Measurements from ENCODE around the gene IFT122. TPM values are rescaled to one million over a fixed set of nuclear protein-coding genes. Genes with fewer than 3 reads are reported as not detected.

Gene IFT122
- total RNA-seq, 1 donor = 19.9 TPM

- TF ChIP-seq CTCF (IDR thresholded peaks at IDR 0.05; ENCODE audit: insufficient read depth, low read depth, low read length) = no peak
- DNase-seq (ENCODE audit: low read depth) = no peak
- H3K4me3 ChIP-seq (ENCODE audit: low read depth, low read length) = no peak within 1 kb of the TSS
Measured at GRCh38 chr3:129528589-129529100, 88.6 kb downstream of the IFT122 start, which contains the start of gene RHO. Gene RHO (plus strand): TSS chr3:129528639. CDS start chr3:129528734, 95 bp downstream.

- H3K4me3 ChIP-seq (ENCODE audit: low read depth, low read length) = no peak overlapping the region
- DNase-seq (ENCODE audit: low read depth) = no peak
- no peak for TF ChIP-seq CTCF (IDR thresholded peaks at IDR 0.05; ENCODE audit: insufficient read depth, low read depth, low read length)
Measured at GRCh38 chr3:129529436-129530210, 89.6 kb downstream of the IFT122 start.

GRCh38 chr3:129530251-129530791, 90.3 kb downstream of the IFT122 start:
- DNase-seq (ENCODE audit: low read depth) = peak; percentile 30
- no peak for TF ChIP-seq CTCF (IDR thresholded peaks at IDR 0.05; ENCODE audit: insufficient read depth, low read depth, low read length)
- no peak overlapping the region for H3K4me3 ChIP-seq (ENCODE audit: low read depth, low read length)

GRCh38 chr3:129530821-129531220, 90.8 kb downstream of the IFT122 start:
- TF ChIP-seq CTCF (IDR thresholded peaks at IDR 0.05; ENCODE audit: insufficient read depth, low read depth, low read length) = no peak
- no peak overlapping the region for H3K4me3 ChIP-seq (ENCODE audit: low read depth, low read length)
- no peak for DNase-seq (ENCODE audit: low read depth)

GRCh38 chr3:129531699-129532098, 91.7 kb downstream of the IFT122 start:
- no peak for TF ChIP-seq CTCF (IDR thresholded peaks at IDR 0.05; ENCODE audit: insufficient read depth, low read depth, low read length)
- no peak overlapping the region for H3K4me3 ChIP-seq (ENCODE audit: low read depth, low read length)
- DNase-seq (ENCODE audit: low read depth) = no peak

GRCh38 chr3:129532261-129532660, 92.2 kb downstream of the IFT122 start:
- no peak for DNase-seq (ENCODE audit: low read depth)
- TF ChIP-seq CTCF (IDR thresholded peaks at IDR 0.05; ENCODE audit: insufficient read depth, low read depth, low read length) = no peak
- no peak overlapping the region for H3K4me3 ChIP-seq (ENCODE audit: low read depth, low read length)

All from fibroblast of villous mesenchyme (primary cell).